ENCODE results near the gene KIF1B. TPM values are rescaled to one million over a fixed set of nuclear protein-coding genes. Genes with fewer than 3 reads are reported as not detected.
A peak's percentile ranks its signal among the peaks of the same experiment; 100 is the strongest.

The KIF1B gene
- total and polyA plus RNA-seq, 2 donors (not counting 1 experiment from before 2014, with no cell fraction given): 3.5 to 16.4 TPM

DNA sequence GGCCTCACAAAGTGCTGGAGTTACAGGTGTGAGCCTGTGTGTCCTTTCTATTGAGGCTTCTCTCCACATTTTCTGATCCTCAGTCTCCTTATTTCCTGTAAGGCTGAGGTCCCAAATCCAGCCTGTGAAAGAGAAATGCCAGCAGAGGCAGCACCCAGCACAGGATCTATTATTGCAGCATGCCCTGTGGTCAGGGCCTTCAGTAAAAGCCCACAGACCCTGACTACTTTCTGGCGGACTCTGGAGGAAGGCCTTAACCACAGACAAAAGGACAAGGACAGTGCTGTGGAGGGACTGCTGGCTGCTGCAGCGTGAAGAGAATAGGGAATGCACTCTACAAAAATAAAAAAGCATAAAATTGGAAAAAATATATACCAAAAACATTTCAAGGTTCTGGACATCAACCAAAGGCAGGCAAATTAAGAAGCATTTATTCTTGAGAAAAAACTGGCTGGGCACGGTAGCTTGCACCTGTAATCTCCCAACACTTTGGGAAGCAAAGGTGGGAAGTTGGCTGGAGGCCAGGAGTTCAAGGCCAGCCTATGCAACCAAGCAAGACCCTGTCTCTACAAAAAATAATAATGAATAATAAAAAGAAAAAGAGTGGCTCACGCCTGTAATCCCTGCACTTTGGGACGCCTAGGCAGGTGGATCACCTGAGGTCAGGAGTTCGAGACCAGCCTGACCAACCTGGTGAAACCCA is 179.1 kb downstream of the KIF1B start:
- no peaks in the 10 kb centered on the region for H4K20me1 ChIP-seq (ENCODE audit: control insufficient read depth, insufficient read depth, low read length, poor library complexity, severe bottlenecking)
- TF ChIP-seq, protein P1, sequence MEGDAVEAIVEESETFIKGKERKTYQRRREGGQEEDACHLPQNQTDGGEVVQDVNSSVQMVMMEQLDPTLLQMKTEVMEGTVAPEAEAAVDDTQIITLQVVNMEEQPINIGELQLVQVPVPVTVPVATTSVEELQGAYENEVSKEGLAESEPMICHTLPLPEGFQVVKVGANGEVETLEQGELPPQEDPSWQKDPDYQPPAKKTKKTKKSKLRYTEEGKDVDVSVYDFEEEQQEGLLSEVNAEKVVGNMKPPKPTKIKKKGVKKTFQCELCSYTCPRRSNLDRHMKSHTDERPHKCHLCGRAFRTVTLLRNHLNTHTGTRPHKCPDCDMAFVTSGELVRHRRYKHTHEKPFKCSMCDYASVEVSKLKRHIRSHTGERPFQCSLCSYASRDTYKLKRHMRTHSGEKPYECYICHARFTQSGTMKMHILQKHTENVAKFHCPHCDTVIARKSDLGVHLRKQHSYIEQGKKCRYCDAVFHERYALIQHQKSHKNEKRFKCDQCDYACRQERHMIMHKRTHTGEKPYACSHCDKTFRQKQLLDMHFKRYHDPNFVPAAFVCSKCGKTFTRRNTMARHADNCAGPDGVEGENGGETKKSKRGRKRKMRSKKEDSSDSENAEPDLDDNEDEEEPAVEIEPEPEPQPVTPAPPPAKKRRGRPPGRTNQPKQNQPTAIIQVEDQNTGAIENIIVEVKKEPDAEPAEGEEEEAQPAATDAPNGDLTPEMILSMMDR (IDR thresholded peaks at IDR 0.05): no peak
- TF ChIP-seq EZH2 (IDR thresholded peaks at IDR 0.05; ENCODE audit: borderline replicate concordance, insufficient read depth, low read depth, low read length, poor library complexity, severe bottlenecking): no peak
- H3K79me2 ChIP-seq (ENCODE audit: control insufficient read depth, insufficient read depth, low read length): no peaks in the 10 kb centered on the region
- Mint-ChIP-seq H3K9me3 (ENCODE audit: insufficient read depth) (no peaks in the 10 kb centered on the region), H3K27ac (no peak overlapping the region), H3K4me3 (no peak overlapping the region), H3K27me3 (no peaks in the 10 kb centered on the region), H3K4me1 (peaks cover 7% of the 10 kb centered on the region)
- peaks cover 0 to 4% (median 0%) of the 10 kb centered on the region in 3 donors for H3K9me3 ChIP-seq (ENCODE audit: control extremely low read depth in 1 of 3, control insufficient read depth in 2 of 3, insufficient read depth in 1 of 3, low read length in 2 of 3)
- ATAC-seq (ENCODE audit: low read depth) (no peak), DNase-seq (no peak)
- 100% methylated on average over 4 of the region's 6 CpGs for WGBS (ENCODE audit: insufficient coverage)
- no peak overlapping the region for H3K9ac ChIP-seq (ENCODE audit: low read length)
- H3K27me3 ChIP-seq (replicated peaks in 1 of 4; ENCODE audit: control extremely low read depth in 1 of 4, control insufficient read depth in 3 of 4, insufficient read depth in 4 of 4, low read length in 3 of 4): no peaks in the 10 kb centered on the region
- H3K4me1 ChIP-seq (ENCODE audit: control insufficient read depth in 2 of 2, insufficient read depth in 2 of 2, low read length in 2 of 2): peaks cover 9 to 13% of the 10 kb centered on the region in 2 donors
- no peak overlapping the region for H3K4me3 ChIP-seq (ENCODE audit: control extremely low read depth in 1 of 5, extremely low read depth in 1 of 5, insufficient read depth in 1 of 5, low read depth in 2 of 5, low read length in 4 of 5)
- CTCF ChIA-PET: interaction anchor here (1.7 kb wide), 1 partner anchor 9 kb away, joined by 11 read pairs; the partner anchor contains the start of gene PGD
- no peaks in the 10 kb centered on the region for H3K36me3 ChIP-seq (replicated peaks in 1 of 2; ENCODE audit: control extremely low read depth in 1 of 2, control insufficient read depth in 1 of 2, extremely low read depth in 1 of 2, insufficient read depth in 2 of 2, low read length in 1 of 2)
- POLR2A ChIA-PET: no interaction called here
- H2AFZ ChIP-seq (ENCODE audit: insufficient read depth, low read depth, low read length, poor library complexity, severe bottlenecking): no peak overlapping the region
- intact Hi-C loops (cut with micrococcal nuclease): no loop called here
- no peak overlapping the region for H3K27ac ChIP-seq (ENCODE audit: low read length in 2 of 2)
- H3K4me2 ChIP-seq (replicated peaks; ENCODE audit: low read depth, low read length, poor library complexity, severe bottlenecking): no peak overlapping the region

DNA sequence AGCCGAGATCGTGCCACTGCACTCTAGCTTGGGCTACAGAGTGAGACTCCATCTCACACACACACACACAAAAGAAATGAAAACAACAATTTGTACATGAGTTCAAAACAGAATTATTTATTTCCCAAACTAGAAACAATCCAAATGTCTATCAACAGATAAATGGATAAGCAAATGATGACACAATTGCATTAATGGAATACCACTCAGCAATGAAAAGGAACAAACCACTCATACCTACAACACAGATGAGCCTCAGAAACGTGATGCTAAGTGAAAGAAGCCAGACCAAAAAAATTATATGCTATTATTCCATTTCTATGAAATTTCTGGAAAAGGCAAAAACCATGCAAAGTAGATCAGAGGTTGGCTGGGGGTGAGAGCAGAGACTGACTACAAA is 186.5 kb downstream of the KIF1B start:
- Mint-ChIP-seq H3K4me1 (peaks cover 22% of the 10 kb centered on the region), H3K27me3 (no peaks in the 10 kb centered on the region), H3K27ac (no peak overlapping the region), H3K4me3 (peak overlapping the region; percentile 73), H3K9me3 (ENCODE audit: insufficient read depth) (no peaks in the 10 kb centered on the region)
- no peaks in the 10 kb centered on the region for H3K27me3 ChIP-seq (replicated peaks in 1 of 4; ENCODE audit: control extremely low read depth in 1 of 4, control insufficient read depth in 3 of 4, insufficient read depth in 4 of 4, low read length in 3 of 4)
- 100% methylated on average over 2 of the region's 3 CpGs for WGBS (ENCODE audit: insufficient coverage)
- peaks cover 11% of the 10 kb centered on the region for H3K79me2 ChIP-seq (ENCODE audit: control insufficient read depth, insufficient read depth, low read length)
- TF ChIP-seq EZH2 (IDR thresholded peaks at IDR 0.05; ENCODE audit: borderline replicate concordance, insufficient read depth, low read depth, low read length, poor library complexity, severe bottlenecking): no peak
- TF ChIP-seq, protein P1 (IDR thresholded peaks at IDR 0.05): no peak
- H2AFZ ChIP-seq (ENCODE audit: insufficient read depth, low read depth, low read length, poor library complexity, severe bottlenecking): no peak overlapping the region
- no peak overlapping the region for H3K4me3 ChIP-seq (ENCODE audit: control extremely low read depth in 1 of 5, extremely low read depth in 1 of 5, insufficient read depth in 1 of 5, low read depth in 2 of 5, low read length in 4 of 5)
- CTCF ChIA-PET: interaction anchor here (1.7 kb wide), 1 partner anchor 9 kb away, joined by 5 read pairs; no protein-coding TSS in a partner anchor
- no peak for ATAC-seq (ENCODE audit: low read depth)
- DNase-seq: no peak
- H3K9me3 ChIP-seq (ENCODE audit: control extremely low read depth in 1 of 3, control insufficient read depth in 2 of 3, insufficient read depth in 1 of 3, low read length in 2 of 3): peaks cover 0 to 4% (median 0%) of the 10 kb centered on the region in 3 donors
- H3K36me3 ChIP-seq (replicated peaks in 1 of 2; ENCODE audit: control extremely low read depth in 1 of 2, control insufficient read depth in 1 of 2, extremely low read depth in 1 of 2, insufficient read depth in 2 of 2, low read length in 1 of 2): no peaks in the 10 kb centered on the region
- no peak overlapping the region for H3K4me2 ChIP-seq (replicated peaks; ENCODE audit: low read depth, low read length, poor library complexity, severe bottlenecking)
- peaks cover 9 to 17% of the 10 kb centered on the region in 2 donors for H3K4me1 ChIP-seq (ENCODE audit: control insufficient read depth in 2 of 2, insufficient read depth in 2 of 2, low read length in 2 of 2)
- H3K27ac ChIP-seq (ENCODE audit: low read length in 2 of 2): no peak overlapping the region
- no peak overlapping the region for H3K9ac ChIP-seq (ENCODE audit: low read length)
- peaks cover 4% of the 10 kb centered on the region for H4K20me1 ChIP-seq (ENCODE audit: control insufficient read depth, insufficient read depth, low read length, poor library complexity, severe bottlenecking)
- POLR2A ChIA-PET: no interaction called here
- intact Hi-C loops (cut with micrococcal nuclease): loop anchor here (10.0 kb wide), 1 partner anchor 298 kb away; no protein-coding TSS in a partner anchor

Measured in B cell (primary cell).